GM19438 (cell line): ENCODE data around the gene RYR1.
"Not testable (repeated sequence)": the region's sequence is repeated elsewhere in the genome, so short reads cannot be mapped to it uniquely, and the experiment has no call there.

ENCODE experiments used
- ATAC-seq: cut with Tn5 transposase; IDR thresholded peaks from one replicate; pipeline ENCODE4 v1.9.1; 2021; ENCODE audit warnings: low read depth; ENCODE audit not compliant: unreplicated experiment

Gene RYR1

GRCh38 chr19:38488096-38488495 is 54.6 kb downstream of the RYR1 start:
- ATAC-seq, result no peak

- ATAC-seq, result no peak
These were observed 55.4 kb downstream of the RYR1 start for GRCh38 chr19:38488776-38489481.

- ATAC-seq, result no peak
These were observed 57.4 kb downstream of the RYR1 start for GRCh38 chr19:38490861-38491260.

- ATAC-seq, result no peak
These were observed 58.8 kb downstream of the RYR1 start for GRCh38 chr19:38492181-38492813.

GRCh38 chr19:38494379-38494778 is 60.9 kb downstream of the RYR1 start:
- ATAC-seq, result no peak

- not testable (repeated sequence) for ATAC-seq
These were observed 61.9 kb downstream of the RYR1 start for GRCh38 chr19:38495375-38495774.

- no peak for ATAC-seq
These were observed 62.6 kb downstream of the RYR1 start for GRCh38 chr19:38496116-38496515.

GRCh38 chr19:38496603-38497487 is 63.4 kb downstream of the RYR1 start:
- ATAC-seq, result no peak

- no peak for ATAC-seq
These were observed 64.4 kb downstream of the RYR1 start for GRCh38 chr19:38497907-38498306.

- no peak for ATAC-seq
These were observed 66.0 kb downstream of the RYR1 start for GRCh38 chr19:38499532-38499931.

- ATAC-seq, result no peak
These were observed 67.0 kb downstream of the RYR1 start for GRCh38 chr19:38500450-38500849.

GRCh38 chr19:38502410-38503076 is 69.1 kb downstream of the RYR1 start:
- ATAC-seq, result no peak

GRCh38 chr19:38503077-38503410 is 69.6 kb downstream of the RYR1 start:
- ATAC-seq, result no peak

GRCh38 chr19:38505958-38506357 is 72.5 kb downstream of the RYR1 start:
- ATAC-seq, result no peak

- ATAC-seq, result no peak
These were observed 72.9 kb downstream of the RYR1 start for GRCh38 chr19:38506375-38506722.

- ATAC-seq, result no peak
These were observed 73.4 kb downstream of the RYR1 start for GRCh38 chr19:38506723-38507550.

GRCh38 chr19:38507551-38508127 is 74.1 kb downstream of the RYR1 start:
- ATAC-seq, result no peak

GRCh38 chr19:38508507-38508906 is 75.0 kb downstream of the RYR1 start:
- ATAC-seq, result no peak

GRCh38 chr19:38509027-38509426 is 75.5 kb downstream of the RYR1 start:
- no peak for ATAC-seq
